HCT116 (cell line): ENCODE data around the gene TRIM67. TPM values are rescaled to one million over a fixed set of nuclear protein-coding genes. Genes with fewer than 3 reads are reported as not detected.

Source experiments
- ATAC-seq: fragments of 200-7000 bp; cut with Tn5 transposase; 2 replicates; pipeline ENCODE4 v1.9.1; 2020; ENCODE audit warnings: mild to moderate bottlenecking, moderate library complexity
- BruUV-seq: library from RNA; stranded (reverse); fragments of 400-500 nt; replicated peaks from 2 replicates; lab custom pipeline; 2021; lab: Mats Ljungman, UMichigan
- CTCF ChIA-PET: fragments of 300-600 bp; sonication (Branson Sonifier 250); formaldehyde crosslinking; loops from one replicate; lab custom pipeline; 2021; ENCODE audit warnings: antibody characterized with exemption; lab: Charles Lee
- POLR2A ChIA-PET: fragments of 300-600, 350-600 bp; sonication (Branson Sonifier 250); formaldehyde crosslinking; loops from one replicate; lab custom pipeline; 2021; ENCODE audit warnings: antibody characterized with exemption; lab: Charles Lee
- RAD21 ChIA-PET, 2 experiments: fragments of 300-600 bp; sonication (Branson Sonifier 250); formaldehyde crosslinking; loops; one replicate each; lab custom pipeline; 2023; ENCODE audit warnings: low total read pairs in 2 of 2; ENCODE audit not compliant: uncharacterized antibody in 2 of 2, unreplicated experiment in 2 of 2, low non-redundant PET in 1 of 2; lab: Charles Lee
- DNase-seq: peaks from one replicate; pipeline ENCODE4 v3.0.0-alpha.2; 2010; ENCODE audit warnings: low read depth, low spot score
- H2AFZ ChIP-seq: fragments of 200-600 bp; shearing (Covaris generic), sonication (generic); 2 replicates; pipeline ENCODE4 v1.6.1; 2017; ENCODE audit warnings: low read depth, mixed run types, mixed read lengths, antibody characterized with exemption, low read length; ENCODE audit not compliant: poor library complexity, severe bottlenecking
- H3K27ac ChIP-seq: 2 replicates; pipeline ENCODE4 v1.5.1; 2012; ENCODE audit warnings: low read depth, low read length
- H3K27me3 ChIP-seq: fragments of 200-600 bp; sonication (generic); 2 replicates; pipeline ENCODE4 v1.6.1; 2016; ENCODE audit warnings: mixed run types, low read length, mixed read lengths; ENCODE audit not compliant: insufficient read depth
- H3K36me3 ChIP-seq, 2 experiments: fragments of 200-500 bp in 1 of 2; fragments of 200-600 bp in 1 of 2; sonication (Bioruptor generic) in 1 of 2; sonication (generic) in 1 of 2; 2 replicates each; pipeline versions ENCODE4 v1.5.1 to v1.6.1; 2014 to 2016; ENCODE audit warnings: low read length in 2 of 2, inconsistent platforms in 1 of 2, mixed read lengths in 1 of 2, mixed run types in 1 of 2; ENCODE audit not compliant: insufficient read depth in 2 of 2, control insufficient read depth in 1 of 2
- H3K4me1 ChIP-seq, 2 experiments: fragments of 200-600 bp in 1 of 2; sonication (generic) in 1 of 2; 2 replicates each; pipeline versions ENCODE4 v1.5.1 to v1.6.1; 2012 to 2017; ENCODE audit warnings: low read length in 2 of 2, inconsistent platforms in 1 of 2, mild to moderate bottlenecking in 1 of 2, mixed read lengths in 1 of 2, mixed run types in 1 of 2, moderate library complexity in 1 of 2; ENCODE audit not compliant: insufficient read depth in 2 of 2, control insufficient read depth in 1 of 2
- H3K4me2 ChIP-seq: fragments of 200-600 bp; sonication (generic); 2 replicates; pipeline ENCODE4 v1.6.1; 2017; ENCODE audit warnings: mixed run types, low read length, mixed read lengths
- H3K4me3 ChIP-seq, 2 experiments: fragments of 200-600 bp in 1 of 2; sonication (generic) in 1 of 2; replicated peaks in 1 of 2; 2 replicates each; pipeline ENCODE4 v1.5.1; 2011 to 2016; ENCODE audit warnings: low read length in 2 of 2, control low read depth in 1 of 2, low read depth in 1 of 2, mild to moderate bottlenecking in 1 of 2, mixed read lengths in 1 of 2, mixed run types in 1 of 2
- H3K79me2 ChIP-seq: fragments of 200-600 bp; sonication (generic); 2 replicates; pipeline ENCODE4 v1.6.1; 2017; ENCODE audit warnings: mild to moderate bottlenecking, mixed run types, low read length, moderate library complexity, mixed read lengths; ENCODE audit not compliant: insufficient read depth
- H3K9ac ChIP-seq: fragments of 200-600 bp; sonication (generic); 2 replicates; pipeline ENCODE4 v1.6.1; 2016; ENCODE audit warnings: low read length, mixed read lengths
- H3K9me2 ChIP-seq: fragments of 200-600 bp; sonication (generic), shearing (Covaris generic); 2 replicates; pipeline ENCODE4 v1.6.1; 2017; ENCODE audit warnings: mixed run types, mild to moderate bottlenecking, moderate library complexity; ENCODE audit not compliant: insufficient read depth
- H3K9me3 ChIP-seq, 2 experiments: fragments of 200-500 bp in 1 of 2; fragments of 200-600 bp in 1 of 2; sonication (Bioruptor generic) in 1 of 2; sonication (generic) in 1 of 2; 2 replicates each; pipeline ENCODE4 v1.6.1; 2014 to 2017; ENCODE audit warnings: low read length in 2 of 2, mixed read lengths in 2 of 2, inconsistent platforms in 1 of 2, low read depth in 1 of 2, mild to moderate bottlenecking in 1 of 2, mixed run types in 1 of 2, moderate library complexity in 1 of 2; ENCODE audit not compliant: control insufficient read depth in 1 of 2, insufficient read depth in 1 of 2
- H4K20me1 ChIP-seq: fragments of 200-600 bp; sonication (generic), shearing (Covaris generic); 2 replicates; pipeline ENCODE4 v1.6.1; 2017; ENCODE audit warnings: mixed run types, mild to moderate bottlenecking, moderate library complexity; ENCODE audit not compliant: insufficient read depth
- CEBPB ChIP-seq: IDR thresholded peaks from 2 replicates; pipeline ENCODE4 v1.6.1; 2012; ENCODE audit warnings: low read depth
- CTCF ChIP-seq, 3 experiments: fragments of 200-600 bp in 1 of 3; sonication (generic) in 1 of 3; IDR thresholded peaks in 2 of 3; conservative IDR thresholded peaks in 1 of 3; 2 replicates each; pipeline ENCODE4 v1.5.1; 2012 to 2017; ENCODE audit warnings: low read depth in 2 of 3, low read length in 2 of 3, antibody characterized with exemption in 1 of 3, borderline replicate concordance in 1 of 3, control low read depth in 1 of 3, mild to moderate bottlenecking in 1 of 3, mixed read lengths in 1 of 3, mixed run types in 1 of 3, moderate library complexity in 1 of 3; ENCODE audit not compliant: insufficient read depth in 1 of 3
- EGR1 ChIP-seq: IDR thresholded peaks from 2 replicates; pipeline ENCODE4 v1.6.1; 2012; ENCODE audit warnings: low read depth
- FOSL1 ChIP-seq: IDR thresholded peaks from 2 replicates; pipeline ENCODE4 v1.6.1; 2012; ENCODE audit warnings: low read depth
- JUND ChIP-seq: IDR thresholded peaks from 2 replicates; pipeline ENCODE4 v1.6.1; 2012
- RAD21 ChIP-seq: IDR thresholded peaks from 2 replicates; pipeline ENCODE4 v1.6.1; 2012; ENCODE audit warnings: low read depth, mild to moderate bottlenecking
- SIN3A ChIP-seq: IDR thresholded peaks from 2 replicates; pipeline ENCODE4 v1.6.1; 2012; ENCODE audit warnings: low read depth
- SRF ChIP-seq: IDR thresholded peaks from 2 replicates; pipeline ENCODE4 v1.6.1; 2012; ENCODE audit warnings: low read depth
- TCF7L2 ChIP-seq: IDR thresholded peaks from 2 replicates; pipeline ENCODE4 v1.7.0; 2011; ENCODE audit warnings: borderline replicate concordance, inconsistent platforms; ENCODE audit not compliant: insufficient read depth, insufficient read length; ENCODE audit errors: extremely low read depth
- ZBTB33 ChIP-seq: IDR thresholded peaks from 2 replicates; pipeline ENCODE4 v1.6.1; 2011; ENCODE audit warnings: mild to moderate bottlenecking, low read length, moderate library complexity; ENCODE audit not compliant: insufficient replicate concordance; ENCODE audit errors: extremely low read depth
- ZFX ChIP-seq: fragments of 450-650 bp; IDR thresholded peaks from 2 replicates; pipeline ENCODE4 v1.6.1; 2017
- ZNF274 ChIP-seq: fragments of 200-500 bp; sonication (Bioruptor generic); IDR thresholded peaks from 2 replicates; pipeline ENCODE4 v1.6.1; 2014; ENCODE audit warnings: mild to moderate bottlenecking, low read depth, low read length, inconsistent platforms
- intact Hi-C: fragments of 100-400 bp; cut with micrococcal nuclease; formaldehyde crosslinking; loops from 2 replicates; pipeline ENCODE4 v1.10.0; 2022
- total RNA-seq: library from RNA; stranded (reverse); gene quantifications from one replicate; pipeline ENCODE4 v1.2.1, GENCODE V29; 2021; ENCODE audit not compliant: unreplicated experiment

The TRIM67 gene
- total RNA-seq, 1 experiment from 2014 or later: 0.02 TPM

DNA sequence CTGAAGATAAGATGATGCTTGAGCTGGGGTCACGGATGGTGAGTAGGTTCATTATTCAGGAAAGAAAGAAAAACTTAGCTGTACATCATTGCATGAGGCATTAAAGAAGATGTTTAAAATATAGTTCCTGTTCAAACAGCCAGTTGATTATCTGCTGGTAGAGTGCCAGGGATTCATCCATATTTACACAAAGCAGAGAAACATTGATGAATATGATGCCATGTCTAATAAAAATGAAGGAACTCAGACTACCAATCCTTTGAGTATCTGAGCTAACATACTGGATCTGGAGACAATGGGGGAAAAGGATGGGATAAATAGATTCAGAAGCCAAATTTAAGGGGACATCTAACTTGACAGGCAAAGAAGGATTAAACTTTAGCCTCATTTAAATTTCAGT lies 14.6 kb downstream of the TRIM67 start:
- ATAC-seq: no peak
- H3K79me2 ChIP-seq: no peaks in the 10 kb centered on the region
- no peaks in the 10 kb centered on the region; a peak in 1 of 4 replicates for H3K9me3 ChIP-seq
- RAD21 ChIA-PET: no interaction called here
- no peaks in the 10 kb centered on the region; a peak in 1 of 4 replicates for H3K4me1 ChIP-seq
- no peak overlapping the region for H2AFZ ChIP-seq
- no peak overlapping the region for H3K4me2 ChIP-seq
- H3K9ac ChIP-seq: no peak overlapping the region
- no peaks in the 10 kb centered on the region for H3K9me2 ChIP-seq
- POLR2A ChIA-PET: no interaction called here
- no peak overlapping the region for H3K27ac ChIP-seq
- CTCF ChIA-PET: no interaction called here
- no peak for TF ChIP-seq ZBTB33
- TF ChIP-seq CEBPB: no peak
- no peak for TF ChIP-seq EGR1
- no peak for TF ChIP-seq SRF
- no peak for TF ChIP-seq ZFX
- TF ChIP-seq ZNF274: no peak
- no peak for TF ChIP-seq CTCF (IDR thresholded peaks at IDR 0.05 in 2 of 3, conservative IDR thresholded peaks at IDR 0.05 in 1 of 3; ENCODE audit: borderline replicate concordance in 1 of 3, insufficient read depth in 1 of 3, low read depth in 2 of 3, low read length in 2 of 3)
- TF ChIP-seq SIN3A: no peak
- no peak for TF ChIP-seq RAD21
- TF ChIP-seq TCF7L2: no peak
- TF ChIP-seq JUND: no peak
- TF ChIP-seq FOSL1: no peak
- DNase-seq: no peak
- peaks cover 17% of the 10 kb centered on the region; the same call in 1 of the 2 replicates for H3K27me3 ChIP-seq
- intact Hi-C loops: no loop called here
- no peak overlapping the region for H3K4me3 ChIP-seq
- H3K36me3 ChIP-seq: no peaks in the 10 kb centered on the region
- BruUV-seq: no TSS peak
- no peaks in the 10 kb centered on the region for H4K20me1 ChIP-seq
